Neural cell (in vitro differentiated cells): ENCODE measurements around the gene SKI. TPM values are rescaled to one million over a fixed set of nuclear protein-coding genes. Genes with fewer than 3 reads are reported as not detected.

Experiments
- H2AFZ ChIP-seq: fragments of 200-600, 300-800 bp; sonication (generic), shearing (Covaris generic); 2 replicates; pipeline ENCODE4 v1.6.0; 2014; ENCODE audit warnings: low read depth, mild to moderate bottlenecking, antibody characterized with exemption, low read length, moderate library complexity
- H3F3A ChIP-seq: fragments of 200-600 bp; shearing (Covaris generic); 2 replicates; pipeline ENCODE4 v1.6.1; 2016; ENCODE audit warnings: mild to moderate bottlenecking, moderate library complexity, mixed read lengths, antibody characterized with exemption, low read length; ENCODE audit not compliant: insufficient read depth, poor library complexity, severe bottlenecking
- H3K27ac ChIP-seq: fragments of 200-600, 300-800 bp; sonication (generic), shearing (Covaris generic); 2 replicates; pipeline ENCODE4 v1.5.1; 2014; ENCODE audit warnings: mild to moderate bottlenecking, low read length, moderate library complexity
- H3K27me3 ChIP-seq: fragments of 300-800, 200-600 bp; sonication (generic), shearing (Covaris generic); 2 replicates; pipeline ENCODE4 v1.6.0; 2014; ENCODE audit warnings: mild to moderate bottlenecking, low read depth, low read length, moderate library complexity; ENCODE audit not compliant: insufficient read depth
- H3K36me3 ChIP-seq: fragments of 300-800, 200-600 bp; sonication (generic), shearing (Covaris generic); 2 replicates; pipeline ENCODE4 v1.5.1; 2014; ENCODE audit warnings: mild to moderate bottlenecking, antibody characterized with exemption, low read length, moderate library complexity; ENCODE audit not compliant: insufficient read depth
- H3K4me2 ChIP-seq: fragments of 300-800, 200-600 bp; sonication (generic), shearing (Covaris generic); 2 replicates; pipeline ENCODE4 v1.6.0; 2014; ENCODE audit warnings: mild to moderate bottlenecking, low read length
- H3K4me3 ChIP-seq: fragments of 300-800, 200-600 bp; sonication (generic), shearing (Covaris generic); 2 replicates; pipeline ENCODE4 v1.5.1; 2014; ENCODE audit warnings: mild to moderate bottlenecking, low read length, moderate library complexity
- H3K79me2 ChIP-seq: fragments of 200-600 bp; shearing (Covaris generic); replicated peaks from 2 replicates; pipeline ENCODE4 v1.6.0; 2014; ENCODE audit warnings: mild to moderate bottlenecking, low read length, moderate library complexity; ENCODE audit not compliant: insufficient read depth
- H3K9ac ChIP-seq: fragments of 300-800, 200-600 bp; sonication (generic), shearing (Covaris generic); 2 replicates; pipeline ENCODE4 v1.6.1; 2016; ENCODE audit warnings: mild to moderate bottlenecking, low read length, mixed read lengths
- H3K9me2 ChIP-seq: fragments of 200-600 bp; shearing (Covaris generic); 2 replicates; pipeline ENCODE4 v1.6.1; 2016; ENCODE audit warnings: mild to moderate bottlenecking, low read length, mixed read lengths; ENCODE audit not compliant: insufficient read depth
- H3K9me3 ChIP-seq: fragments of 200-600, 300-800 bp; sonication (generic), shearing (Covaris generic); 2 replicates; pipeline ENCODE4 v1.6.1; 2016; ENCODE audit warnings: mild to moderate bottlenecking, mixed run types, low read length, moderate library complexity, mixed read lengths
- H4K20me1 ChIP-seq: fragments of 200-600 bp; shearing (Covaris generic); 2 replicates; pipeline ENCODE4 v1.6.1; 2016; ENCODE audit warnings: mild to moderate bottlenecking, mixed run types; ENCODE audit not compliant: insufficient read depth
- EP300 ChIP-seq: fragments of 450-650 bp; conservative IDR thresholded peaks from 2 replicates; pipeline ENCODE4 v1.6.1; 2014; ENCODE audit warnings: antibody characterized with exemption, mild to moderate bottlenecking, moderate library complexity; ENCODE audit not compliant: poor library complexity, severe bottlenecking
- EZH2 ChIP-seq: fragments of 200-600, 300-800 bp; shearing (Covaris generic), sonication (generic); IDR thresholded peaks from 2 replicates; pipeline ENCODE4 v1.6.1; 2014; ENCODE audit warnings: antibody characterized with exemption, low read length, borderline replicate concordance, mild to moderate bottlenecking; ENCODE audit not compliant: insufficient read depth, poor library complexity, severe bottlenecking
- MXI1 ChIP-seq: fragments of 450-650 bp; conservative IDR thresholded peaks from 2 replicates; pipeline ENCODE4 v1.6.1; 2014; ENCODE audit warnings: antibody characterized with exemption, mild to moderate bottlenecking; ENCODE audit not compliant: poor library complexity, severe bottlenecking
- POLR2AphosphoS5 ChIP-seq: IDR thresholded peaks from 2 replicates; pipeline ENCODE4 v1.6.1; 2012
- RAD21 ChIP-seq: fragments of 450-650 bp; conservative IDR thresholded peaks from 2 replicates; pipeline ENCODE4 v1.6.1; 2014; ENCODE audit warnings: antibody characterized with exemption, mild to moderate bottlenecking, moderate library complexity
- REST ChIP-seq: IDR thresholded peaks from 2 replicates; pipeline ENCODE4 v1.6.1; 2012; ENCODE audit warnings: borderline replicate concordance
- SMC3 ChIP-seq: fragments of 450-650 bp; conservative IDR thresholded peaks from 2 replicates; pipeline ENCODE4 v1.6.1; 2014; ENCODE audit warnings: antibody characterized with exemption, mild to moderate bottlenecking, moderate library complexity; ENCODE audit not compliant: poor library complexity
- TAF1 ChIP-seq: IDR thresholded peaks from 2 replicates; pipeline ENCODE4 v1.6.1; 2012; ENCODE audit warnings: low read depth
- polyA plus RNA-seq: library from polyadenylated mRNA; depleted of rRNA; stranded (reverse); fragments of >200 nt; gene quantifications from 2 replicates; pipeline ENCODE4 v1.2.3, GENCODE V29; 2014
- TF ChIP-seq, protein P1 (sequence below): fragments of 450-650 bp; IDR thresholded peaks from 2 replicates; pipeline ENCODE4 v1.5.1; 2014; ENCODE audit warnings: antibody characterized with exemption, mild to moderate bottlenecking, moderate library complexity; ENCODE audit not compliant: poor library complexity, severe bottlenecking

SKI gene
- polyA plus RNA-seq, 1 donor from 2014 or later: 4.1 TPM

GRCh38 chr1:2266301-2266975 lies 38.3 kb downstream of the SKI start:
- H3K9me3 ChIP-seq: no peaks in the 10 kb centered on the region
- H3K79me2 ChIP-seq: peaks cover 73% of the 10 kb centered on the region
- H3K4me2 ChIP-seq: no peak overlapping the region
- H3K27me3 ChIP-seq: no peaks in the 10 kb centered on the region
- no peak overlapping the region for H3K9ac ChIP-seq
- TF ChIP-seq MXI1: no peak
- TF ChIP-seq TAF1: no peak
- no peak for TF ChIP-seq POLR2AphosphoS5
- TF ChIP-seq SMC3: no peak
- no peak for TF ChIP-seq RAD21
- no peak for TF ChIP-seq EZH2
- no peak for TF ChIP-seq REST
- TF ChIP-seq, protein P1, sequence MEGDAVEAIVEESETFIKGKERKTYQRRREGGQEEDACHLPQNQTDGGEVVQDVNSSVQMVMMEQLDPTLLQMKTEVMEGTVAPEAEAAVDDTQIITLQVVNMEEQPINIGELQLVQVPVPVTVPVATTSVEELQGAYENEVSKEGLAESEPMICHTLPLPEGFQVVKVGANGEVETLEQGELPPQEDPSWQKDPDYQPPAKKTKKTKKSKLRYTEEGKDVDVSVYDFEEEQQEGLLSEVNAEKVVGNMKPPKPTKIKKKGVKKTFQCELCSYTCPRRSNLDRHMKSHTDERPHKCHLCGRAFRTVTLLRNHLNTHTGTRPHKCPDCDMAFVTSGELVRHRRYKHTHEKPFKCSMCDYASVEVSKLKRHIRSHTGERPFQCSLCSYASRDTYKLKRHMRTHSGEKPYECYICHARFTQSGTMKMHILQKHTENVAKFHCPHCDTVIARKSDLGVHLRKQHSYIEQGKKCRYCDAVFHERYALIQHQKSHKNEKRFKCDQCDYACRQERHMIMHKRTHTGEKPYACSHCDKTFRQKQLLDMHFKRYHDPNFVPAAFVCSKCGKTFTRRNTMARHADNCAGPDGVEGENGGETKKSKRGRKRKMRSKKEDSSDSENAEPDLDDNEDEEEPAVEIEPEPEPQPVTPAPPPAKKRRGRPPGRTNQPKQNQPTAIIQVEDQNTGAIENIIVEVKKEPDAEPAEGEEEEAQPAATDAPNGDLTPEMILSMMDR: no peak
- TF ChIP-seq EP300: no peak
- no peak overlapping the region for H3K27ac ChIP-seq
- no peaks in the 10 kb centered on the region for H3K9me2 ChIP-seq
- H4K20me1 ChIP-seq: no peaks in the 10 kb centered on the region
- H2AFZ ChIP-seq: no peak overlapping the region
- H3K4me3 ChIP-seq: no peak overlapping the region
- no peaks in the 10 kb centered on the region for H3K36me3 ChIP-seq
- H3F3A ChIP-seq: no peaks in the 10 kb centered on the region

- no peak for TF ChIP-seq SMC3
- TF ChIP-seq RAD21: no peak
- TF ChIP-seq MXI1: no peak
- TF ChIP-seq, protein P1: no peak
- TF ChIP-seq EP300: no peak
- no peak for TF ChIP-seq TAF1
- no peak for TF ChIP-seq REST
- TF ChIP-seq EZH2: no peak
- TF ChIP-seq POLR2AphosphoS5: no peak
- Histone ChIP-seq H3K9me2 (no peaks in the 10 kb centered on the region), H3K4me2 (no peak overlapping the region), H3K27ac (no peak overlapping the region), H2AFZ (no peak overlapping the region), H3K9ac (no peak overlapping the region), H3K4me3 (no peak overlapping the region), H4K20me1 (no peaks in the 10 kb centered on the region), H3K27me3 (no peaks in the 10 kb centered on the region), H3K79me2 (peaks cover 79% of the 10 kb centered on the region), H3K36me3 (no peaks in the 10 kb centered on the region), H3K9me3 (no peaks in the 10 kb centered on the region), H3F3A (no peaks in the 10 kb centered on the region)
Measured at GRCh38 chr1:2267051-2267830, 39.1 kb downstream of the SKI start.
